ENCODE results near the gene SLC25A21.
"Not testable (repeated sequence)": the region's sequence is repeated elsewhere in the genome, so short reads cannot be mapped to it uniquely, and the experiment has no call there.

The SLC25A21 gene

GRCh38 chr14:37036669-37037341, 135.6 kb downstream of the SLC25A21 start:
- DNase-seq = no peak

GRCh38 chr14:37035401-37035800, 137.0 kb downstream of the SLC25A21 start:
- no peak for DNase-seq

- no peak for DNase-seq
These were observed 137.8 kb downstream of the SLC25A21 start for GRCh38 chr14:37034410-37035285.

- no peak for DNase-seq
These were observed 139.5 kb downstream of the SLC25A21 start for GRCh38 chr14:37032863-37033262.

- no peak for DNase-seq
These were observed 145.1 kb downstream of the SLC25A21 start for GRCh38 chr14:37027188-37027824.

GRCh38 chr14:37023875-37024565, 148.4 kb downstream of the SLC25A21 start:
- DNase-seq = no peak

GRCh38 chr14:37021390-37021789, 151.0 kb downstream of the SLC25A21 start:
- DNase-seq = no peak

GRCh38 chr14:37019488-37019887, 152.9 kb downstream of the SLC25A21 start:
- DNase-seq = no peak

GRCh38 chr14:37018571-37019240, 153.7 kb downstream of the SLC25A21 start:
- DNase-seq = no peak

- DNase-seq = no peak
These were observed 159.3 kb downstream of the SLC25A21 start for GRCh38 chr14:37013078-37013477.

- DNase-seq = no peak
These were observed 173.7 kb downstream of the SLC25A21 start for GRCh38 chr14:36998686-36999085.

GRCh38 chr14:36997843-36998242, 174.6 kb downstream of the SLC25A21 start:
- no peak for DNase-seq

GRCh38 chr14:36996857-36997590, 175.4 kb downstream of the SLC25A21 start:
- no peak for DNase-seq

- DNase-seq = no peak
These were observed 176.1 kb downstream of the SLC25A21 start for GRCh38 chr14:36996133-36996856.

GRCh38 chr14:36989806-36990205, 182.6 kb downstream of the SLC25A21 start:
- no peak for DNase-seq

GRCh38 chr14:36988989-36989388, 183.4 kb downstream of the SLC25A21 start:
- no peak for DNase-seq

- DNase-seq = no peak
These were observed 183.8 kb downstream of the SLC25A21 start for GRCh38 chr14:36988568-36988967.

GRCh38 chr14:36986407-36986806, 186.0 kb downstream of the SLC25A21 start:
- DNase-seq = no peak

- no peak for DNase-seq
These were observed 190.4 kb downstream of the SLC25A21 start for GRCh38 chr14:36981832-36982529.

GRCh38 chr14:36980413-36980812, 192.0 kb downstream of the SLC25A21 start:
- DNase-seq = not testable (repeated sequence)

All from stimulated activated CD8-positive, alpha-beta memory T cell treated with anti-CD3 and anti-CD28 coated beads, Interleukin-4, amount 100 ng/mL, for 48 hours (primary cell).